SK-N-SH (cell line): ENCODE results near the gene NPC1. TPM values are rescaled to one million over a fixed set of nuclear protein-coding genes. Genes with fewer than 3 reads are reported as not detected.

Experiments used
- CTCF ChIA-PET: fragments of 300-600, 350-600 bp; formaldehyde crosslinking; extraction: SDS; loops from one replicate; lab custom pipeline; 2021; lab: Yijun Ruan, JAX
- POLR2A ChIA-PET: fragments of 350-600 bp; sonication (Branson Sonifier 250); formaldehyde crosslinking; extraction: SDS; loops from one replicate; lab custom pipeline; 2020; ENCODE audit warnings: antibody characterized with exemption, inconsistent platforms; lab: Yijun Ruan, JAX
- DNase-seq: peaks from one replicate; pipeline ENCODE4 v3.0.0; 2012
- H2AFZ ChIP-seq: fragments of 200-600 bp; sonication (generic); 2 replicates; pipeline ENCODE4 v1.8.1; 2016; ENCODE audit warnings: antibody characterized with exemption, mild to moderate bottlenecking, low read depth
- H3F3A ChIP-seq: fragments of 200-600 bp; sonication (generic); replicated peaks from 2 replicates; pipeline ENCODE3; 2016; ENCODE audit warnings: antibody characterized with exemption, mild to moderate bottlenecking; ENCODE audit not compliant: insufficient read depth
- H3K27ac ChIP-seq, 2 experiments: fragments of 200-500 bp in 1 of 2; fragments of 200-600 bp in 1 of 2; sonication (Bioruptor generic) in 1 of 2; sonication (generic), shearing (Covaris generic) in 1 of 2; 2 replicates each; pipeline versions ENCODE4 v1.5.1 to v1.6.1; 2014 to 2016; ENCODE audit warnings: low read depth in 2 of 2, inconsistent platforms in 1 of 2, low read length in 1 of 2, mild to moderate bottlenecking in 1 of 2, mixed read lengths in 1 of 2
- H3K27me3 ChIP-seq: fragments of 200-600 bp; sonication (generic), shearing (Covaris generic); 2 replicates; pipeline ENCODE4 v1.6.1; 2016; ENCODE audit warnings: mixed run types; ENCODE audit not compliant: insufficient read depth
- H3K36me3 ChIP-seq, 2 experiments: fragments of 200-500 bp in 1 of 2; fragments of 200-600 bp in 1 of 2; sonication (Bioruptor generic) in 1 of 2; sonication (generic) in 1 of 2; replicated peaks in 1 of 2; 2 replicates each; pipeline versions ENCODE3 to v1.5.1; 2014 to 2016; ENCODE audit warnings: low read length in 1 of 2, mild to moderate bottlenecking in 1 of 2; ENCODE audit not compliant: insufficient read depth in 2 of 2, control insufficient read depth in 1 of 2
- H3K4me1 ChIP-seq, 2 experiments: fragments of 200-500 bp in 1 of 2; fragments of 200-600 bp in 1 of 2; sonication (Bioruptor generic) in 1 of 2; sonication (generic), shearing (Covaris generic) in 1 of 2; 2 replicates each; pipeline versions ENCODE4 v1.5.1 to v1.6.1; 2014 to 2016; ENCODE audit warnings: low read depth in 1 of 2, low read length in 1 of 2, mixed run types in 1 of 2; ENCODE audit not compliant: insufficient read depth in 2 of 2, control insufficient read depth in 1 of 2
- H3K4me2 ChIP-seq: fragments of 200-600 bp; sonication (generic), shearing (Covaris generic); 2 replicates; pipeline ENCODE4 v1.6.1; 2017; ENCODE audit warnings: mixed run types
- H3K4me3 ChIP-seq, 2 experiments: fragments of 200-500 bp in 1 of 2; fragments of 200-600 bp in 1 of 2; sonication (Bioruptor generic) in 1 of 2; sonication (generic), shearing (Covaris generic) in 1 of 2; 2 replicates each; pipeline versions ENCODE4 v1.5.1 to v1.8.1; 2014 to 2016; ENCODE audit warnings: low read depth in 2 of 2, inconsistent platforms in 1 of 2, low read length in 1 of 2, mild to moderate bottlenecking in 1 of 2, mixed read lengths in 1 of 2, moderate library complexity in 1 of 2
- H3K79me2 ChIP-seq: fragments of 200-600 bp; sonication (generic); 2 replicates; pipeline ENCODE4 v1.8.1; 2017; ENCODE audit warnings: mild to moderate bottlenecking; ENCODE audit not compliant: insufficient read depth
- H3K9ac ChIP-seq: fragments of 200-600 bp; sonication (generic); 2 replicates; pipeline ENCODE4 v1.6.1; 2017; ENCODE audit warnings: mixed run types
- H3K9me2 ChIP-seq: fragments of 200-600 bp; sonication (generic); 2 replicates; pipeline ENCODE4 v1.6.1; 2017; ENCODE audit warnings: mixed run types
- H3K9me3 ChIP-seq: fragments of 200-600 bp; sonication (generic); 2 replicates; pipeline ENCODE4 v1.6.1; 2017; ENCODE audit warnings: mixed run types, mild to moderate bottlenecking, moderate library complexity
- H4K20me1 ChIP-seq: fragments of 200-600 bp; sonication (generic); 2 replicates; pipeline ENCODE4 v1.6.1; 2017; ENCODE audit warnings: mild to moderate bottlenecking, mixed run types; ENCODE audit not compliant: insufficient read depth
- GATA2 ChIP-seq: sonication (generic); formaldehyde crosslinking; IDR thresholded peaks from 2 replicates; pipeline ENCODE4 v1.5.0; 2020; ENCODE audit warnings: mild to moderate bottlenecking, missing genetic modification reagents
- JUND ChIP-seq: IDR thresholded peaks from 2 replicates; pipeline ENCODE4 v1.4.0; 2012
- MAX ChIP-seq: IDR thresholded peaks from 2 replicates; pipeline ENCODE4 v1.4.0; 2012; ENCODE audit warnings: low read depth
- NFIC ChIP-seq: IDR thresholded peaks from 2 replicates; pipeline ENCODE4 v1.4.0; 2012; ENCODE audit warnings: borderline replicate concordance
- NRF1 ChIP-seq: IDR thresholded peaks from 2 replicates; pipeline ENCODE4 v1.6.1; 2012; ENCODE audit warnings: low read depth, mild to moderate bottlenecking, low read length
- PBX3 ChIP-seq: IDR thresholded peaks from 2 replicates; pipeline ENCODE4; 2012
- RCOR1 ChIP-seq: fragments of 150-350 bp; IDR thresholded peaks from 2 replicates; pipeline ENCODE4 v1.6.1; 2017; ENCODE audit warnings: antibody characterized with exemption, low read length
- REST ChIP-seq: IDR thresholded peaks from 2 replicates; pipeline ENCODE4 v1.6.1; 2012; ENCODE audit warnings: mild to moderate bottlenecking, low read depth, low read length, moderate library complexity
- RXRA ChIP-seq: IDR thresholded peaks from 2 replicates; pipeline ENCODE4 v1.4.0; 2012; ENCODE audit warnings: low read depth, mild to moderate bottlenecking, borderline replicate concordance
- TAF1 ChIP-seq: IDR thresholded peaks from 2 replicates; pipeline ENCODE4 v1.6.1; 2012; ENCODE audit warnings: low read depth, mild to moderate bottlenecking, low read length, moderate library complexity, borderline replicate concordance
- TCF12 ChIP-seq: IDR thresholded peaks from 2 replicates; pipeline ENCODE4 v1.4.0; 2012
- USF2 ChIP-seq: fragments of 150-350 bp; IDR thresholded peaks from 2 replicates; pipeline ENCODE4 v1.6.1; 2017; ENCODE audit warnings: antibody characterized with exemption, low read length, low read depth, borderline replicate concordance
- WGBS: methylation state at CpG from one replicate; pipeline ENCODE4 v1.1.6; 2017; ENCODE audit warnings: low lambda C conversion rate; 5-methylcytosine and 5-hydroxymethylcytosine counted together
- polyA plus RNA-seq, 3 experiments: library from polyadenylated mRNA; depleted of rRNA; stranded (reverse); fragments of >200 nt; gene quantifications; 2 replicates each; pipeline ENCODE4 v1.2.3, GENCODE V29; 2012

NPC1 gene
- polyA plus RNA-seq, 1 of the 3 experiments (the other 2 are of a cell fraction): 23.9 TPM

GRCh38 chr18:23524213-23524707, 62.0 kb downstream of the NPC1 start (continued):
- no peak for TF ChIP-seq TAF1
- TF ChIP-seq USF2: no peak

GRCh38 chr18:23523429-23524212, 62.7 kb downstream of the NPC1 start:
- DNase-seq: no peak
- no peaks in the 10 kb centered on the region for H4K20me1 ChIP-seq
- CTCF ChIA-PET: interaction anchor here (1.0 to 1.3 kb wide), 3 partner anchors 8 to 23 kb away, joined by 3 to 5 read pairs (median 3); no protein-coding TSS in a partner anchor
- H3K9ac ChIP-seq: no peak overlapping the region
- POLR2A ChIA-PET: interaction anchor here (0.6 kb wide), 1 partner anchor 25 kb away, joined by 3 read pairs; no protein-coding TSS in a partner anchor
- peaks cover 56 to 73% of the 10 kb centered on the region in 2 experiments for H3K36me3 ChIP-seq
- no peak overlapping the region for H3K4me2 ChIP-seq
- no peaks in the 10 kb centered on the region for H3K9me3 ChIP-seq
- no peak overlapping the region for H3K4me3 ChIP-seq
- TF ChIP-seq NFIC (no peak), JUND (no peak), REST (no peak), MAX (no peak), NRF1 (no peak), PBX3 (no peak), TCF12 (no peak), GATA2 (no peak), RXRA (no peak), RCOR1 (no peak)
- H2AFZ ChIP-seq: no peak overlapping the region
- H3K27ac ChIP-seq: 0 out of 4 replicates have a peak overlapping the region, but pooled peaks of 1 of the 2 experiments have one; percentile 12
- no peaks in the 10 kb centered on the region for H3K27me3 ChIP-seq
- H3K79me2 ChIP-seq: no peaks in the 10 kb centered on the region; the same call in none of the 2 replicates
- peaks cover 7% of the 10 kb centered on the region for H3F3A ChIP-seq
- 86% methylated on average over 12 of the region's 12 CpGs for WGBS
- H3K4me1 ChIP-seq: peaks cover 0 to 5% of the 10 kb centered on the region in 2 experiments; a peak in 1 of 4 replicates
- no peaks in the 10 kb centered on the region for H3K9me2 ChIP-seq
